ENCODE measurements around the gene ANKRD10.
A peak's percentile ranks its signal among the peaks of the same experiment; 100 is the strongest.

Gene ANKRD10

GRCh38 chr13:110914081-110914330 lies 863 bp downstream of the ANKRD10 start:
- peak overlapping the region; percentile 100 for H3K27ac ChIP-seq
- TF ChIP-seq CTCF (conservative IDR thresholded peaks at IDR 0.05), result no peak

GRCh38 chr13:110913322-110914080 lies 1.4 kb downstream of the ANKRD10 start:
- peak overlapping the region; percentile 100 for H3K27ac ChIP-seq
- TF ChIP-seq CTCF (conservative IDR thresholded peaks at IDR 0.05), result no peak

- peak overlapping the region; percentile 100 for H3K27ac ChIP-seq
These were observed 2.2 kb downstream of the ANKRD10 start for GRCh38 chr13:110912651-110913051.

GRCh38 chr13:110911880-110912279 lies 3.0 kb downstream of the ANKRD10 start:
- no peak for TF ChIP-seq CTCF (conservative IDR thresholded peaks at IDR 0.05)
- H3K27ac ChIP-seq, result peak overlapping the region; percentile 100

More at GRCh38 chr13:110912651-110913051, 2.2 kb downstream of the ANKRD10 start:
- no peak for TF ChIP-seq CTCF (conservative IDR thresholded peaks at IDR 0.05)

- no peak for TF ChIP-seq CTCF (conservative IDR thresholded peaks at IDR 0.05)
- peak overlapping the region; percentile 100 for H3K27ac ChIP-seq
These were observed 4.6 kb downstream of the ANKRD10 start for GRCh38 chr13:110910013-110910890.

GRCh38 chr13:110907951-110908898 lies 6.6 kb downstream of the ANKRD10 start:
- no peak for TF ChIP-seq CTCF (conservative IDR thresholded peaks at IDR 0.05)
- peak overlapping the region; percentile 100 for H3K27ac ChIP-seq
